SJSA1 (cell line): ENCODE measurements around the gene CYB561. TPM values are rescaled to one million over a fixed set of nuclear protein-coding genes. Genes with fewer than 3 reads are reported as not detected.

Experiments used
- DNase-seq, 2 experiments: peaks; one replicate each; pipeline ENCODE4 v3.0.0-alpha.2; 2015 to 2020; ENCODE audit warnings: low spot score in 2 of 2, low read depth in 1 of 2
- H3K27ac ChIP-seq: fragments of 250-450 bp; sonication (Bioruptor Pico); 2 replicates; pipeline ENCODE4 v1.5.1; 2020; ENCODE audit warnings: mild to moderate bottlenecking, moderate library complexity
- H3K27me3 ChIP-seq: fragments of 250-450 bp; sonication (Bioruptor Pico); replicated peaks from 2 replicates; pipeline ENCODE4 v1.5.1; 2020; ENCODE audit warnings: mild to moderate bottlenecking, moderate library complexity
- H3K36me3 ChIP-seq: fragments of 250-450 bp; sonication (Bioruptor Pico); 2 replicates; pipeline ENCODE4 v1.5.1; 2020; ENCODE audit warnings: mild to moderate bottlenecking
- H3K4me1 ChIP-seq: fragments of 250-450 bp; sonication (Bioruptor Pico); replicated peaks from 2 replicates; pipeline ENCODE4 v1.6.1; 2021; ENCODE audit warnings: mild to moderate bottlenecking
- H3K4me3 ChIP-seq: fragments of 250-450 bp; sonication (Bioruptor Pico); 2 replicates; pipeline ENCODE4 v1.5.1; 2020; ENCODE audit warnings: mild to moderate bottlenecking
- H3K9me3 ChIP-seq: fragments of 250-450 bp; sonication (Bioruptor Pico); replicated peaks from 2 replicates; pipeline ENCODE4 v1.5.1; 2020; ENCODE audit warnings: mild to moderate bottlenecking
- total RNA-seq: library from RNA; depleted of rRNA; stranded (reverse); fragments of >200 nt; shearing (Covaris generic); gene quantifications from 2 replicates; pipeline ENCODE4 v1.2.3, GENCODE V29; 2014

The CYB561 gene
- total RNA-seq, 1 experiment from 2014 or later, result 8.6 TPM

GRCh38 chr17:63452046-63452961 lies 6.2 kb upstream of the CYB561 start:
- Histone ChIP-seq H3K4me3 (no peak overlapping the region), H3K36me3 (no peaks in the 10 kb centered on the region; the same call in 1 of the 2 replicates), H3K27me3 (no peaks in the 10 kb centered on the region), H3K9me3 (no peaks in the 10 kb centered on the region), H3K4me1 (peaks cover 18% of the 10 kb centered on the region), H3K27ac (no peak overlapping the region)
- DNase-seq, result no peak

GRCh38 chr17:63451150-63451549 lies 5.0 kb upstream of the CYB561 start:
- H3K4me1 ChIP-seq, result peaks cover 30% of the 10 kb centered on the region
- no peaks in the 10 kb centered on the region; the same call in 1 of the 2 replicates for H3K9me3 ChIP-seq
- H3K4me3 ChIP-seq, result no peak overlapping the region
- peaks cover 3% of the 10 kb centered on the region; the same call in 1 of the 2 replicates for H3K36me3 ChIP-seq
- no peak for DNase-seq
- no peak overlapping the region for H3K27ac ChIP-seq
- no peaks in the 10 kb centered on the region for H3K27me3 ChIP-seq

GRCh38 chr17:63450551-63450950 lies 4.4 kb upstream of the CYB561 start:
- no peak for DNase-seq
- H3K27me3 ChIP-seq, result no peaks in the 10 kb centered on the region
- peaks cover 3% of the 10 kb centered on the region; the same call in 1 of the 2 replicates for H3K36me3 ChIP-seq
- no peak overlapping the region for H3K4me3 ChIP-seq
- peaks cover 3% of the 10 kb centered on the region; the same call in 1 of the 2 replicates for H3K9me3 ChIP-seq
- peaks cover 33% of the 10 kb centered on the region for H3K4me1 ChIP-seq
- no peak overlapping the region for H3K27ac ChIP-seq

GRCh38 chr17:63448655-63449054 lies 2.5 kb upstream of the CYB561 start:
- no peak overlapping the region for H3K4me3 ChIP-seq
- no peaks in the 10 kb centered on the region for H3K27me3 ChIP-seq
- peaks cover 3% of the 10 kb centered on the region; the same call in 1 of the 2 replicates for H3K36me3 ChIP-seq
- peaks cover 19% of the 10 kb centered on the region for H3K4me1 ChIP-seq
- peaks cover 3% of the 10 kb centered on the region; the same call in 1 of the 2 replicates for H3K9me3 ChIP-seq
- no peak for DNase-seq
- no peak overlapping the region for H3K27ac ChIP-seq

GRCh38 chr17:63447471-63448009 lies 1.4 kb upstream of the CYB561 start:
- Histone ChIP-seq H3K27me3 (no peaks in the 10 kb centered on the region), H3K4me3 (no peak overlapping the region), H3K27ac (no peak overlapping the region), H3K4me1 (peaks cover 19% of the 10 kb centered on the region), H3K9me3 (peaks cover 3% of the 10 kb centered on the region; the same call in 1 of the 2 replicates), H3K36me3 (peaks cover 3% of the 10 kb centered on the region; the same call in 1 of the 2 replicates)
- DNase-seq, result no peak

GRCh38 chr17:63446753-63447470 lies 806 bp upstream of the CYB561 start:
- Histone ChIP-seq H3K4me1 (peaks cover 19% of the 10 kb centered on the region), H3K9me3 (peaks cover 3% of the 10 kb centered on the region; the same call in 1 of the 2 replicates), H3K36me3 (peaks cover 3% of the 10 kb centered on the region; the same call in 1 of the 2 replicates), H3K27me3 (no peaks in the 10 kb centered on the region), H3K27ac (peak overlapping the region; percentile 86), H3K4me3 (peak overlapping the region; percentile 60)
- DNase-seq, result peak in 1 of 2 experiments; percentile 71

GRCh38 chr17:63445571-63445953 lies 544 bp downstream of the CYB561 start:
- Histone ChIP-seq H3K27ac (peak overlapping the region; percentile 86; the same call in 1 of the 2 replicates), H3K4me1 (peaks cover 19% of the 10 kb centered on the region), H3K9me3 (peaks cover 3% of the 10 kb centered on the region; the same call in 1 of the 2 replicates), H3K27me3 (no peaks in the 10 kb centered on the region), H3K36me3 (peaks cover 3% of the 10 kb centered on the region; the same call in 1 of the 2 replicates), H3K4me3 (peak overlapping the region; percentile 60)
- no peak for DNase-seq

GRCh38 chr17:63445065-63445464 lies 1.0 kb downstream of the CYB561 start:
- Histone ChIP-seq H3K27ac (no peak overlapping the region), H3K4me3 (no peak overlapping the region), H3K36me3 (peaks cover 3% of the 10 kb centered on the region; the same call in 1 of the 2 replicates), H3K9me3 (peaks cover 3% of the 10 kb centered on the region; the same call in 1 of the 2 replicates), H3K27me3 (no peaks in the 10 kb centered on the region), H3K4me1 (peaks cover 23% of the 10 kb centered on the region)
- DNase-seq, result no peak

- no peaks in the 10 kb centered on the region for H3K27me3 ChIP-seq
- DNase-seq, result no peak
- H3K27ac ChIP-seq, result no peak overlapping the region
Measured at GRCh38 chr17:63444457-63444856, 1.6 kb downstream of the CYB561 start.

GRCh38 chr17:63443053-63443452 lies 3.1 kb downstream of the CYB561 start:
- Histone ChIP-seq H3K4me1 (peaks cover 35% of the 10 kb centered on the region), H3K27ac (no peak overlapping the region), H3K9me3 (peaks cover 3% of the 10 kb centered on the region; the same call in 1 of the 2 replicates), H3K27me3 (no peaks in the 10 kb centered on the region), H3K36me3 (peaks cover 3% of the 10 kb centered on the region; the same call in 1 of the 2 replicates), H3K4me3 (no peak overlapping the region)
- no peak for DNase-seq

More at GRCh38 chr17:63444457-63444856, 1.6 kb downstream of the CYB561 start:
- peaks cover 3% of the 10 kb centered on the region; the same call in 1 of the 2 replicates for H3K9me3 ChIP-seq
- H3K4me1 ChIP-seq, result peaks cover 29% of the 10 kb centered on the region
- H3K4me3 ChIP-seq, result no peak overlapping the region
- H3K36me3 ChIP-seq, result peaks cover 3% of the 10 kb centered on the region; the same call in 1 of the 2 replicates

- Histone ChIP-seq H3K36me3 (peaks cover 3% of the 10 kb centered on the region; the same call in 1 of the 2 replicates), H3K27ac (no peak overlapping the region), H3K27me3 (no peaks in the 10 kb centered on the region), H3K4me3 (no peak overlapping the region), H3K9me3 (peaks cover 3% of the 10 kb centered on the region; the same call in 1 of the 2 replicates), H3K4me1 (peaks cover 35% of the 10 kb centered on the region)
- no peak for DNase-seq
Measured at GRCh38 chr17:63442549-63443035, 3.5 kb downstream of the CYB561 start.

- Histone ChIP-seq H3K27me3 (no peaks in the 10 kb centered on the region), H3K27ac (no peak overlapping the region), H3K4me1 (peaks cover 32% of the 10 kb centered on the region), H3K36me3 (peaks cover 3% of the 10 kb centered on the region; the same call in 1 of the 2 replicates), H3K9me3 (peaks cover 3% of the 10 kb centered on the region; the same call in 1 of the 2 replicates), H3K4me3 (no peak overlapping the region)
- no peak for DNase-seq
Measured at GRCh38 chr17:63442074-63442473, 4.0 kb downstream of the CYB561 start.

- Histone ChIP-seq H3K27ac (no peak overlapping the region), H3K4me1 (peaks cover 28% of the 10 kb centered on the region), H3K27me3 (no peaks in the 10 kb centered on the region), H3K4me3 (no peak overlapping the region), H3K9me3 (peaks cover 3% of the 10 kb centered on the region; the same call in 1 of the 2 replicates), H3K36me3 (peaks cover 3% of the 10 kb centered on the region; the same call in 1 of the 2 replicates)
- DNase-seq, result no peak
Measured at GRCh38 chr17:63441654-63442053, 4.5 kb downstream of the CYB561 start.
